ENCODE data around the gene SULF2. TPM values are rescaled to one million over a fixed set of nuclear protein-coding genes. Genes with fewer than 3 reads are reported as not detected.

The SULF2 gene
- total RNA-seq, 1 donor from 2014 or later: 24.0 TPM

GRCh38 chr20:47687095-47687987, 97.9 kb downstream of the SULF2 start:
- no peak for DNase-seq (ENCODE audit: low spot score)
- H3K4me1 Mint-ChIP-seq: peaks cover 31% of the 10 kb centered on the region
- peaks cover 3% of the 10 kb centered on the region for H3K36me3 ChIP-seq

GRCh38 chr20:47686545-47686944, 98.7 kb downstream of the SULF2 start:
- no peak for DNase-seq (ENCODE audit: low spot score)
- TF ChIP-seq, protein P1, sequence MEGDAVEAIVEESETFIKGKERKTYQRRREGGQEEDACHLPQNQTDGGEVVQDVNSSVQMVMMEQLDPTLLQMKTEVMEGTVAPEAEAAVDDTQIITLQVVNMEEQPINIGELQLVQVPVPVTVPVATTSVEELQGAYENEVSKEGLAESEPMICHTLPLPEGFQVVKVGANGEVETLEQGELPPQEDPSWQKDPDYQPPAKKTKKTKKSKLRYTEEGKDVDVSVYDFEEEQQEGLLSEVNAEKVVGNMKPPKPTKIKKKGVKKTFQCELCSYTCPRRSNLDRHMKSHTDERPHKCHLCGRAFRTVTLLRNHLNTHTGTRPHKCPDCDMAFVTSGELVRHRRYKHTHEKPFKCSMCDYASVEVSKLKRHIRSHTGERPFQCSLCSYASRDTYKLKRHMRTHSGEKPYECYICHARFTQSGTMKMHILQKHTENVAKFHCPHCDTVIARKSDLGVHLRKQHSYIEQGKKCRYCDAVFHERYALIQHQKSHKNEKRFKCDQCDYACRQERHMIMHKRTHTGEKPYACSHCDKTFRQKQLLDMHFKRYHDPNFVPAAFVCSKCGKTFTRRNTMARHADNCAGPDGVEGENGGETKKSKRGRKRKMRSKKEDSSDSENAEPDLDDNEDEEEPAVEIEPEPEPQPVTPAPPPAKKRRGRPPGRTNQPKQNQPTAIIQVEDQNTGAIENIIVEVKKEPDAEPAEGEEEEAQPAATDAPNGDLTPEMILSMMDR (IDR thresholded peaks at IDR 0.05): no peak
- TF ChIP-seq EZH2 (IDR thresholded peaks at IDR 0.05) (no peak), EZH2phosphoT487 (IDR thresholded peaks at IDR 0.05) (no peak)
- no peaks in the 10 kb centered on the region for H3K27me3 ChIP-seq
- H3K9ac ChIP-seq: no peak overlapping the region
- Mint-ChIP-seq H3K36me3 (no peaks in the 10 kb centered on the region), H3K9me3 (no peaks in the 10 kb centered on the region), H3K27me3 (ENCODE audit: insufficient read depth, low read depth) (peaks cover 13% of the 10 kb centered on the region), H3K4me1 (peaks cover 31% of the 10 kb centered on the region), H3K4me3 (no peak overlapping the region), H3K27ac (peak overlapping the region; percentile 57)
- no peak overlapping the region for H3K4me3 ChIP-seq
- H3K4me1 ChIP-seq: no peaks in the 10 kb centered on the region
- H3K79me2 ChIP-seq (ENCODE audit: low read depth): no peaks in the 10 kb centered on the region
- H4K20me1 ChIP-seq (ENCODE audit: low read depth): no peaks in the 10 kb centered on the region
- no peak overlapping the region for H2AFZ ChIP-seq (replicated peaks)
- H3F3A ChIP-seq (ENCODE audit: low read depth): no peaks in the 10 kb centered on the region
- H3K9me3 ChIP-seq (ENCODE audit: low read depth): peaks cover 8% of the 10 kb centered on the region
- no peaks in the 10 kb centered on the region for H3K36me3 ChIP-seq
- H3K4me2 ChIP-seq: no peak overlapping the region
- no peak overlapping the region for H3K27ac ChIP-seq

More at GRCh38 chr20:47687095-47687987, 97.9 kb downstream of the SULF2 start:
- Histone ChIP-seq H3K4me3 (no peak overlapping the region), H3K27me3 (no peaks in the 10 kb centered on the region), H3K4me2 (no peak overlapping the region), H3K27ac (no peak overlapping the region), H3K4me1 (no peaks in the 10 kb centered on the region), H2AFZ (replicated peaks) (no peak overlapping the region), H4K20me1 (ENCODE audit: low read depth) (no peaks in the 10 kb centered on the region), H3K9me3 (ENCODE audit: low read depth) (peaks cover 16% of the 10 kb centered on the region), H3F3A (ENCODE audit: low read depth) (no peaks in the 10 kb centered on the region), H3K9ac (no peak overlapping the region), H3K79me2 (ENCODE audit: low read depth) (no peaks in the 10 kb centered on the region)
- H3K27me3 Mint-ChIP-seq (ENCODE audit: insufficient read depth, low read depth): peaks cover 13% of the 10 kb centered on the region
- no peak overlapping the region for H3K4me3 Mint-ChIP-seq
- peak overlapping the region; percentile 12 for H3K27ac Mint-ChIP-seq
- TF ChIP-seq EZH2 (IDR thresholded peaks at IDR 0.05) (no peak), EZH2phosphoT487 (IDR thresholded peaks at IDR 0.05) (no peak)
- TF ChIP-seq, protein P1 (IDR thresholded peaks at IDR 0.05): no peak
- H3K36me3 Mint-ChIP-seq: no peaks in the 10 kb centered on the region
- H3K9me3 Mint-ChIP-seq: no peaks in the 10 kb centered on the region

DNA sequence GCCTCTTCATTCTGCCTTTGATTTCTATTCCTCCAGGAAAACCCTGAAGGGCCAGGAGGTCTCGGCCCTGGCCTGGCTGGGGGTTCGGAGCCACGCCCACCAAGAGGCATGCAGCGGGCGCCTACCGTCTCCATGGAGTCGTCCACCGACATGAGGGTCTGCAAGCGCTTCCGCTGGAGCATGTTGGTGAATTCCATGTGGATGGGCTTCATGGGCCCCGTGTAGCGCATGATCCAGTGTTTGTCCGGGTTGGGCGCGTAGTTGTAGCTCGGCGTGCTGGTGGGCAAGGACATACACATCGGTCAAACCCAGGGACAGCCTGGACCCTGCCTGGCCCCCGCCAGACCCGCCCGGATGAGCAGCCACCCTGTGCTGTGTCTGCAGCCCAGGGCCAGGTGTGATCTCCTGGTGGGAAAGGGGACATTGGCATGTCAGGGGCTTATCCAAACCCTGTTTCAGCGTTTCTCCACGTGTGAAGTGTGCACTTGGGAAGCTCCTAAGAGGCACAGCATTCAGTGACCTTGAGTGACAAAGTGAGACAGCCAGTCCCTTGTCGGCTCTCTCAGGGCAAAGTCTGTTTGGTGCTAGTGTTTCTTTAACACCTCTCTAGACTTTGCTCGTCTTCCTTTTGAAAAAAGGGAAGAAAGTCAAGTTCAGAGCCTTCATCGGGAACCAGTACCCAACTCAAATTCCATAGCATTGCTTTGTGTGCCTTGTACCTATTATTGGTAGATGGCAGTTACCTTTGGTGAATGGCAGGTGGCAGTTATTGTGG, 100.8 kb downstream of the SULF2 start:
- Mint-ChIP-seq H3K36me3 (no peaks in the 10 kb centered on the region), H3K4me3 (no peak overlapping the region), H3K27ac (no peak overlapping the region), H3K9me3 (no peaks in the 10 kb centered on the region), H3K27me3 (ENCODE audit: insufficient read depth, low read depth) (peaks cover 7% of the 10 kb centered on the region), H3K4me1 (peaks cover 25% of the 10 kb centered on the region)
- no peaks in the 10 kb centered on the region for H3K36me3 ChIP-seq
- no peaks in the 10 kb centered on the region for H3K27me3 ChIP-seq
- TF ChIP-seq EZH2phosphoT487 (IDR thresholded peaks at IDR 0.05) (no peak), EZH2 (IDR thresholded peaks at IDR 0.05) (no peak)
- TF ChIP-seq, protein P1 (IDR thresholded peaks at IDR 0.05): no peak
- no peaks in the 10 kb centered on the region for H3K4me1 ChIP-seq
- H3K4me3 ChIP-seq: no peak overlapping the region
- no peak overlapping the region for H3K4me2 ChIP-seq
- no peaks in the 10 kb centered on the region for H3K79me2 ChIP-seq (ENCODE audit: low read depth)
- no peak overlapping the region for H2AFZ ChIP-seq (replicated peaks)
- no peaks in the 10 kb centered on the region for H4K20me1 ChIP-seq (ENCODE audit: low read depth)
- no peak overlapping the region for H3K9ac ChIP-seq
- no peak overlapping the region for H3K27ac ChIP-seq
- no peak for DNase-seq (ENCODE audit: low spot score)
- H3F3A ChIP-seq (ENCODE audit: low read depth): no peaks in the 10 kb centered on the region
- no peaks in the 10 kb centered on the region for H3K9me3 ChIP-seq (ENCODE audit: low read depth)
